GM19239 (cell line): ENCODE results near the gene ATP6V0E2.

ENCODE experiments used
- DNase-seq: peaks from one replicate; pipeline ENCODE4 v3.0.0; 2011; ENCODE audit warnings: low spot score; ENCODE audit not compliant: insufficient read length
- FAIRE-seq: peaks from 2 replicates; lab custom pipeline; 2011; peaks lifted over from hg19 to GRCh38; lab: Jason Lieb, UNC

ATP6V0E2 gene

DNA sequence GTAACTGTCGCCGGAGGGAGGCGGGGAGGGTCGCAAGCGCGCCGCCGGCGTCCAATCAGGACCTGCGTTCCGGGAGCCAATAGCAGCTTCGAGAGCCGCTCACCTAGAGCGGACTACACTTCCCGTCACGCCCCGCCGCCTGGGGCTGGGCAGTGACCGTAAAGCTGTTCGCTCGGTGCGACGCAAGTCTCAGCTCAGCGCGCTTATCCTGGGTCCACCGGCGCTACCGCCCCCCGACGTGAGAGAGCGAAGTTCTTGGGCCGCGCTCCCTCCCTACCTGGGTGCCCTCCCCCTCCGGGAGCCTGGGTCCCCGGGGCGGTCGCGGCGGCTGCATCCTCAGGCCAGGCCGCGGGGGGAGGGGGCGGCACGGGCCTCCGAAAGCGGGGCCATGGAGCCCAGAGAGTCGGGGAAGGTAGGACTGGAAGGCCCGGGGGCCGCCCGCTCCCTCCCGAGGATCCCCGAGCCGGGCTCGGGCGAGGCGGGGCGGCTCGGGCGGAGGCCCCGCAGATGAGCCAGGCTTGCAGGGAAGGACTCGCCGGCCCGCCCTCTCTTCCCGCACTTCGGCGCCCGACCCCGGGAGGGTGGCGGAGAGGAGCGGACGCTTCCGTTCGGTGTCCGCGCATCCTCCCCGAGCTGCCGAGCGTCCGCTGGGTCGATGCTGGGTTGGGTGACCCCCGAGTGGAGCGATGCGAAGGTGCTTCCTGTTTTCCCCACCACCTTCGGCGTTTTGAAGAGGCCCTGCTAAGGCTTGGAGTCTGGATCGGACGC is 35.4 kb upstream of the ATP6V0E2 start, which contains the start of gene ZNF862:
TSS of gene ZNF862 (plus strand) at position 152 of the 768 bp plus-strand sequence. CDS start at position 389, 237 bp downstream.
- FAIRE-seq (peak; percentile 97), DNase-seq (peak; percentile 97)

DNA sequence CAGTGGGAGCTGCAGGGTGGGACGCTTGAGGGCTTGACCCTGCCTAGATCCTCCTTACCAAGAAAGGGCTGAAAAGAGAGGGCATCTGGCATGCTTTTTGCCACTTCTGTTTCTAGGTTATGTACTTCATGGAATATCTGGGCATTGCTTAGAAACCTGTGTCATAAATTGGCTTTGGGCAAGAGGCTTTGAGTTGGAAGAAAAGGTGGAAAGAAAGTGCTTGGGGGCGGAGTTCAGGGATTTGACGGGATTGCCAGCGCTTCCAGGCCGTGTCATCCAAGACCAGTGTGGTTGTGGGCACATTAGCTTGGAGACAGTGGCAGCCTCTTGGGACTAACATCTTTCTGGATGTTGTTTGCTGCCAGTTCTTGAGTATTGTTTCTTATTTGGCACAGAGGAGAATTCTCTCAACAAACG is 34.8 kb upstream of the ATP6V0E2 start:
- no peak for DNase-seq
- no peak for FAIRE-seq

DNA sequence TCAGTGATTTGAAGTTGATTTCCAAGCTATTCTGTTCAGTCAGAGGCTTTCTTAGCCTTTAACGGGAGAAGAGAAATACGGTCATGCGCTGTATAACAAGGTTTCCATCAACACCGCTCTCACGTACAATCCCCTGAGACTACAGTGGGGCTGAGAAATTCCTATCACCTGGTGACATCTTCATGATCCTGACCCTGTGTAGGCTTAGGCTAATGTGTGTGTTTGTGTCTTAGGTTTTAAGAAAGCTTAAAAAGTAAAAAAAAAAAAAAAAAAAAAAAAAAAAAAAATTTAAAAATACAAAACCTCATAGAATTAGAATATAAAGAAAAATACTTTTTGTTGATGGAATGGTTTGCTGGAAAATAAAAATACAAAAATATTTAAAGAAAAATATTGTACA is 33.8 kb upstream of the ATP6V0E2 start:
- FAIRE-seq (no peak), DNase-seq (no peak)

DNA sequence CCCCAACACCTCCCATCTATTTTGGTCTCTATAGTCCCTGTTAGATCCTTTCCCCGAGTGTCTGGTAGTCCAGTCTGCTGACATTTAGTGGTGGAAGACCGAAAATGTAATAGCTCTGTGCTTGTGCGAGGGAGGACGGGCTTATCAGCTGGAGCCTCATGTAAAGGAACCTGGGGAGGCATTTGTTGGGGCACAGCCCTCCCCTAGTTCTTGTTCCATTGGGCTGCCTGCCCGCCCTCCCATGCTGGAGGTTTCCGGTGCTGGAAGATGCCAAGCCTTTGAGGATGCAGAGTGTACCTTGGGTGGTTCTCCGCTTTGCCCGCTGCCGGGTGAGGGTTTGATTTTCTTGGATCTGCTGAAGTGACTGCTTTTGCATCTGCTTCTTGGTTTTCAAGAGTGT is 30.2 kb upstream of the ATP6V0E2 start:
- DNase-seq, result no peak
- FAIRE-seq, result no peak

DNA sequence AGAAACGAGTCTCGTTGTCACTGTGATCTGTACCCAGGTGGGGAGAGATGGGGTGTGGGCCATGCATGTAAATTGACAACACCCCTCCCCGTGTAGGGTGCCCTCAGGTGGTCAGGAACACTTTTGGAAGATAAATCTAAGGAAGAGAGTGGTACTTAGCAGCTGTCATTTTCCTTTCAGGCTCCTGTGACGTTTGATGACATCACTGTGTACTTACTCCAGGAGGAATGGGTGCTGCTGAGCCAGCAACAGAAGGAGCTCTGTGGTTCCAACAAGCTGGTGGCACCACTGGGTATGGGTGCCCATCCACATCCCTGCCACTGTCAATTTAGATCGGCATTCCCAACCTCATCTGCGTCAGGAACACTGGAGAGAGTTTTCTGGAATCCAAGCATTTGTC is 29.3 kb upstream of the ATP6V0E2 start:
- DNase-seq, result no peak
- FAIRE-seq, result no peak

DNA sequence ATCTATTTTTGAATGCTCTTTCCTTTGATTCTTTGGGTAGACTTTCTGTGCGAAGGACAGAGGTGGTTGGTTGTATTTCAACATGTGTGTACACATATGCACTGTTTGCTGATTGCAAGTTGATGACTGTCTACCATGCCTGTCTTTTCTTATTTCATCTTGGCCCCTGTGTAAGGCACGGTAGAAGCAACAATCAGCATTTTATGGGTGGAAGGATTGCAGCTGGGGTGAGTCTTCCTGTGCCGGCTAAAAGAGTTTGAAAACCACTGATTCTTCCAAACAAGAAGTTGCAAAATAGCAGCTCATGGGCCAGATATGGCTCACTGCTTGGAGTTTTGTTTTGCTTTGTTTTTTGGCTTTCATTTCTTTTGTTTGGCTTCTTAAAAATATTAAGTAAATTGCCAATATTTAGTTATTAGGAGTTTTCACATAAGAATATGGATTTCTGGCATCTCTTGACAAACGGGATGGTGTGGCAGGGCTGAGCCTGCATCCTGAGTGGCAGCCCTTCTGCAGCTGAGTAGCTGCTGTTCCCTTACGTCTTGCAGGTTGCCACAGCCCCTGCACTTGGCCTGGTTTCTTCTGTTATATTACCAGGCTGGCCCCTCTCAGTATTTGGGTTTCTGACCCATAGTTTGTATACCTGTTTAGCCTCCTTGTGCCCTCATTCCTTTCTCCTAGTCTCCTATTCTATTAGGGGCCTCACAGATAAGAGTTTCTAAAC is 28.4 kb upstream of the ATP6V0E2 start:
- FAIRE-seq, result no peak
- no peak for DNase-seq

DNA sequence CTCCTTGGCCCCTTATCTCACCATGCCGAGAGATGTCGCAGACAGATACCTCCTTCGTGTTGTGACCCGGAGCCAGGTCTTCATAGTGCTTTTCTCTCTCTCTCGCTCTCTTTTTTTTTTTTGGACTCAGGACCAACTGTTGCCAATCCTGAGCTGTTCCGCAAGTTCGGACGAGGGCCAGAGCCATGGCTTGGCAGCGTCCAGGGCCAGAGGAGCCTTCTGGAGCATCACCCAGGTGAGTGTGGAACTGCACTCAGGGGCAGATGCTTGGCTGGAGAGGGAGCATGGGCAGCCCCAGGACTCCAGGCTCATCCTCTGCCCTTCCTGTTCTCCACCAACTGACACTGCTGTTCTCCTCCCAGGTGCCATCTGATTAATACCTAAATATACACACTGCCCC is 27.7 kb upstream of the ATP6V0E2 start:
- DNase-seq (no peak), FAIRE-seq (no peak)

DNA sequence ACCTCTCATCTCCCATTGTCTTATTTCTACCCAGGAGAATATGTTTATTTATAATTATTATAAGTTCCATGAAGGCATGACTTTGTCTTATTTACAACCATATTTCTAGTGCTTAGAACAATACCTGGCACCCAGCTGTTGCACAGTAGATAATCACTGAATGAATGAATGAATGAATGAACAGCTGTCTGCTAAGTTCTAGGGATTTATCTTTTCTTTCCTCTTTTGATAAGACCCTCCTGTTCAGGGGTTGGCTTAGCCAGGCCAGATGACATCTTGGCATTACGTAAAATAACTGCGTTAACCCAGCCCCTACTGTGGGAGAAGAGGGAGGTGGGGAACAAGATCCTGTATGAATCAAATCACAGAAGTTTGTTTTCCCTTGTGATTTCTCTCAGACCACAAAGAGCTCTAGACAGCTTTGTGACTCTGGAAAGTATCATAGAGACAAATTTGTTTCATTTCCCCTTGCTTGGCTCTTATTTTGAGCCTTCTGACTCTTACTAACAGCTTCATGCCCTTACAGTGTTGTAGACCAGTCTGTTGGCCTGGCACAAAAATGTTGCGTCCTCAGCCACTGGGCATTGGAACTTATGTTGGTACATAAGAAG is 27.2 kb upstream of the ATP6V0E2 start:
- DNase-seq (no peak), FAIRE-seq (peak; percentile 79)

DNA sequence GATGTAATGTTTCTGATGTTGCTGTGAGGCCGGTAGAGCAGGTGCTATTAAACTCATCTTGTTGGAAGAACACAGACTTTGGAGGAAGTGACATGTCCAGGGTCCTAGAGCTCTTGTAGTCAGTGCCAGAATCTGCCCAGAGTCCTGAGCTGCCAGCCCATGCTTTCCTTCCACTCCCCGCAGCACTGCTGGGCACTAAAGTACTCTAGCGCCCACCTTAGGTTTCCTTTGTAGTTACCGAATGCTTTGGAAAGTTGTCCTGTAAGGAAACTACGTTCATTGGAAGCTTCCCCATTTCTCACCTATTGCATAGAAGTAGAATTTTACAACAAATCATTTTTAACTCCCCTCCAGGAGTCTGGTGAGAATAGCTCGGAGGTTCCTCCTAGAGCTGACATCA is 24.6 kb upstream of the ATP6V0E2 start:
- no peak for DNase-seq
- no peak for FAIRE-seq

DNA sequence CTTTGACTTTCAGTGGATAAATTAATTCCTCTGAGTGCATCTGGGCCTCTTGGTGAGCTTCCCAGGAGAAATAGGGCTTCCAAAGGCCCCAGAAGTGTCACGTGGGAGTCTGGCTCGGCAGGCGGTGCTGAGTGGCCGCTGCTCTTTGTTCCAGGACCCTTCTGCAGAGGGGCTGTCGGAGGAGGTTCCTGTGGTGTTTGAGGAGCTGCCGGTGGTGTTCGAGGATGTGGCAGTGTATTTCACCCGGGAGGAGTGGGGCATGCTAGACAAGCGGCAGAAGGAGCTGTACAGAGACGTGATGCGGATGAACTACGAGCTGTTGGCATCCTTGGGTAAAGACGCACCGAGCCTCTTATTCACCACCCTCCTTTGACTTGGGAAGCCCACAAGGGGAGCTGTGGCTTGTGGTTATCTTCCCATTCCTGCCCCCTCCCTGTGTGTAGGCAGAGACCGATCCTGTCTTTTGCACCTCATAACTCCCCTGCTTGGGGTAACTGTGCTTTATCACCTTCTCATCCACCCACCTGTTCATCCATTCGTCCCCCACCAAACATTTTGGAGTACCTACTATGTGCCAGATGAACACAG is 23.7 kb upstream of the ATP6V0E2 start:
- no peak for FAIRE-seq
- DNase-seq, result no peak

DNA sequence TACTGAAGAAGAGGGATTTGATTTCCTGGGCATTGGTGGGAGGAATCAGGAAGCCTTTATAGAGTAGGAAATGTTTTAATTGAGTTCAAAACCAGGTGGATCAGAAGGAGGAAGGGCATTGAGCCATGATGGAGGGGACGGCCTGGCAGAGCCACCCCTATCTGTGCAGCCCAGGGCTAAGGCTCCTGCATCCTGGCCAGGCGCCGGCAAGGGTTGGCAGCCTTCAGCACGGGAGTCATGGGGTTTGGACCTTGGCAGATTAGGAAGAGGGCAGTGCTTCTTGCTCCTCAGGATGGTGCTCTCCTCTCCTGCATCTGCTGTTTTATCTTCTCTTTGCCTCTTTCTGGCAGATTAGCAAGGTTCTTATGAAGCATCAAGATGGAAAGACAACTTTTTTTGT is 23.1 kb upstream of the ATP6V0E2 start:
- no peak for DNase-seq
- FAIRE-seq, result no peak

DNA sequence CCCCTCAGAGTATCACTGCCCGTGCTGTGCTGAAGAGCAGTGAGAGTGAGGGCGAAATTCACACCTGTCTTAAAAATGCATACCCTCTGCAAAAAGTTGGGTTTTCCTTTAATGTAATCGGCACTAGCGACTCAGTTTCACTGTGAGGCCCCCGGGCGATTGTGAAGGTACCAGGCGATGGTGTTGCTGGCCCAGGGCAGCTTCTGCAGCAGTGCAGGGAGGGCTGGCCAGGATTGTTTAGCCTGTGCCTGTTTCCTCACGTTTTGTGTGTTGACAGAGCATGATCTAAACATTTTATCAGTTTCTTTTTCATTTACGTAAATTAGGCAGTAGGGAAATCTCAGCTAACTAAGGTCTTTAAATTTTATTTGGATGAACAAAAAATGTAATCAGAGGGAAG is 22.3 kb upstream of the ATP6V0E2 start:
- DNase-seq (no peak), FAIRE-seq (no peak)

DNA sequence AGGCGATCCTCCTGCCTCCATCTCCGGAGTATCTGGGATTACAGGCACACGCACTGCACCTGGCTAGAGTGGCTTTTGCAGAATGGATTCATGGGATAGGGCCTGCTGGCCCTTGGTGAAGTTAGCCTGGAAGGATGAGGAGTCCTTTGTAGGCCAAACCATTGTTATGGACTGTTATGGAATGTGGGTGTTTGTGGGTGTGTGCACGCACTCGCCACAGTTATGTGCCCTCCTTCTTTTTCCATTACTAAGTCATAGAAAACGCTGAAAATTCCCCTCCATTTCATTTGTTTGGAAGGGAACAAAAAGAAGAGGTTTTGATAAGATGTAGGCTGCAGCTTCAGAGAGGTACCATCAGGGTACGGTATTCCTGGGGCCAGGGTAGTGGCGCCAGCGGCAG is 20.6 kb upstream of the ATP6V0E2 start:
- FAIRE-seq (no peak), DNase-seq (no peak)

DNA sequence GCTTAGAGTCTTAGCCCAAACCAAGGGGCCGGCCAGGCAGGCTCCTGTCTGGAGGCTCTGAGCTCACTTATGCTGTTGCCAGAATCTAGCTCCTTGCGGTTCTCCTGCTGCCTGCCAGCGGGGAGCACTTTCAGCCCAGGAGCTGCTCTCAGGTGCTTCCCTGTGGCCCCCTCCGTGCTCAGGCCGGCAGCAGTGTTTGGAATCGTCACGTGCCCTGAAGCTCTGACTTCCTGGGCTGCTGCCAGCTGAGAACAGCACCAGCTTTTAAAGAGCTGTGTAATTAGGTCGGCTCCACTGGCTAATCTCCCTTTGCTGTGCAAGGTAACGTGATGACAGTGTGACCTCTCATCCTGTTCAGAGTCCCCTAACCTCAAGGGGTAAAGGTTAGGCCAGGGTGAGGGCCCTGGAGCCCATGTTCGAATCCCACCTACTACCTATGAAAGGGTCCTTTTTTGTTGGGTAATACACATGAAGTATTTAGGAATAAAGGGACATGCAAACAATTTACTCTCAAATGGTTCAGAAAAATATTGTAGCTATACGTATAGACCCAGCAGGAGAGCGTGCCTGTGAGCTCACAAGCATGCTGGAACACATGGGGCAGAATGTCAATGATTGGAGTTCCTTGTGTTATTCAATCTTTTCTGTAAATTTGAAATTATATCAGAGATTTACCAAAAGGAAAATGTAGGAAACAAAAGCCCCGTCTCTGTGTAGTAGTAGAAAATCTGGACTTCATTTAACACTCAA is 19.0 kb upstream of the ATP6V0E2 start:
- FAIRE-seq (no peak), DNase-seq (no peak)

DNA sequence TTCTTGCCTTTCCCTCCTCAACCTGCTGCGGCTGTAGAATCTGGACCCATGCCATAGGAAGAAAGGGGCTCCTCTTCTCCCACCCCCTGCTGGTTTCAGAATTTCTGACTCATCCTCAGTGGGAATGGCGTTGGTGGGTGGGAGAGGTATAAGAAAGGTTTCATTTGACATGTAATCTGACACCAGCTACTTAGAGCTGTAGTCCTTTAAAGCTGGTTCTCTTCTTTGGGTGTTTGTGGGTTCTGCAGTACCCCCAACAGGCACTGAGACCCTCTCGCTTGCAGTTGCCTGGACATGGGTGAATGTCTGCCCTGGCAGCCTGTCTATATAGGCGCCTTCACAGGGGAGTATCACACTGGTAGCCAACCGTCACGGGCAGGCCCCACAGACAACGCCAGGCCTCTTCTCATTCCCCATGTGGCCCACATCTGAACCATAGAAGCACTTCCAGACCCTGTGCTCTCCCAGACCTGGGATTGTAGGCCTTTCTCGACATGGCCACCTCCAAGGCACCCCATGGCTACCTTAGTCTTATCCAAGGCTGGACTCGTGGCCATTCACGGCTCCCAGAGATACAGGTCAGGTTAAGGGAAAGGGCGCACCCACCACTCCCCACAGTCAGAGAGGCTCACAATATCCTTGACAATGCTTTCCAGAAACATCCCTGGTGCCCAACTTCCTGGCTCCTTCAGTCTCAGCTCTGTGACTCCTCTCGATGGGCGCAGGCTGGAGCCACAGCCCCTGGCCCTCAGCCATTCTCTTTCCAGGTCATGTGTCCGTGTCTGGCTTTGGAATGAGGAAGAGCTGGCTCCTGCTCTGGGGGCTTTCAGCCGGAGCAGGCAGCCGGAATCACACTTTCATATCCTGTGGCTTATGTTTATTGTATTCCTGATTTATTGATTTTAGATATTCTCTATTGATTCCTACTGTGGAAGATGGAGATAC is 18.1 kb upstream of the ATP6V0E2 start:
- FAIRE-seq, result no peak
- no peak for DNase-seq

DNA sequence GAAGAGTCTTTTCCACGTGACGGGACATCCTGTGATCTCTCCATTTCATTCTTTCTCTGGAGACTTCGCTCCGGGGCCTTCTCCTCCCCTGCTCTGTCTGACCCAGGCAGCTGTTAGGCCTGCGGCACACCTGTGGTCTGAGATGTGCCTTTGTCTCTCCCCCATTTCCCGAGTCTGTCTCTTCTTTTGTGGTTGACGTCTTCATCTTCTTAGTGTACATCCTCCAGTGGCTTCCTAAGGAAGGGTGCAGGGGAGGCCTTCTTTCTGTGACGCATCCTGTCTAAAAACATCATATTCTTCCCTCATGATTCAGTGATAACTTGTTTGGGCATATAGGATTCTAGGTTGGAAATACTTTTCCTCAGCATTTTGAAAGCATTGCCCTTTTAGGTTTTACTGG is 17.2 kb upstream of the ATP6V0E2 start:
- no peak for DNase-seq
- FAIRE-seq, result no peak

DNA sequence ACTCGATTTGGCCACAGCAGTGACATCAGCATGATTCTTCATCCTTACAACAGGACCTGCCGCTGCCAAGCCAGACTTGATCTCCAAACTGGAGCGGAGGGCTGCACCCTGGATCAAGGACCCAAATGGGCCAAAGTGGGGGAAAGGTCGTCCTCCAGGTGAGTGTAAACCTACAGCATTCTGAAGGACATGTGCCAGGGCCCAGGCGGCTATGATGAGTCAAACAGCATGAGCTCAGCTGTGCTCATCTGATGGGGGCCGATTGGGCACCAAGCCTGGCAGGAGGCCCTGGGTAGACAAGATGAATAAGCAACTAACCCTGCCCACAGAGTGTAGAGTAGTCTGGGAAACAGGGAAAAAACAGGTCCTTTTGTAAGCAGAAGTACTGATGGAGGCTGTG is 14.4 kb upstream of the ATP6V0E2 start:
- no peak for FAIRE-seq
- DNase-seq, result no peak

DNA sequence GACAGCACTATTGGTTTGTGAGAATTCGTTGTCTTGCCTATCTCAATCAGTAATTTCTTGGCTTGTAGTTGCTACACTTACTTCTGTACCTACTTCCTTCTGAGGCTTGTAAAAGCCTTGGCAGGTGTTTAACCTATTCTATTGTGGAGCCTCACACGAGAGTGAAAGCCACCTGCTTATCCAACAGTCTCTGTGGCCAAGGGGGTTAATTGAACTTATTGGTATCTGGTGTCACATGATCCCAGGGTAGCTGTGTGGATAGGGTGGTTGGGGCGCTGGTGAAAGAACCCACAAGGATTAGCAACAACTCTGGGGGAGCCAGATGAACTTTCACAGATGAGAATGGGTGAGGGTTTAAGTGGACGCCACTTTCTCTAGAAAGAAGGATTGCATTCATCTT is 13.9 kb upstream of the ATP6V0E2 start:
- DNase-seq (no peak), FAIRE-seq (no peak)
